GM12878 (cell line): Measurements from ENCODE around the gene HACE1. TPM values are rescaled to one million over a fixed set of nuclear protein-coding genes. Genes with fewer than 3 reads are reported as not detected.

Source experiments
- ATAC-seq: fragments of 200-7000 bp; cut with Tn5 transposase; 3 replicates; pipeline ENCODE4 v1.9.1; 2020; ENCODE audit warnings: mild to moderate bottlenecking, moderate library complexity
- BruUV-seq: library from RNA; stranded (reverse); fragments of 400-500 nt; replicated peaks from 2 replicates; lab custom pipeline; 2021; lab: Mats Ljungman, UMichigan
- CTCF ChIA-PET: fragments of 300-600 bp; sonication (Branson Sonifier 250); formaldehyde crosslinking; extraction: SDS; loops from one replicate; lab custom pipeline; 2021; ENCODE audit warnings: inconsistent platforms; lab: Yijun Ruan, JAX
- POLR2A ChIA-PET: fragments of 350-600 bp; formaldehyde crosslinking; extraction: SDS; loops from one replicate; lab custom pipeline; 2021; ENCODE audit warnings: inconsistent platforms; lab: Charles Lee
- RAD21 ChIA-PET: fragments of 300-600 bp; sonication (Branson Sonifier 250); formaldehyde crosslinking; loops from one replicate; lab custom pipeline; 2023; ENCODE audit warnings: antibody characterized with exemption; ENCODE audit not compliant: unreplicated experiment; lab: Charles Lee
- SMC1A ChIA-PET: fragments of 300-600 bp; sonication (Branson Sonifier 250); formaldehyde crosslinking; loops from one replicate; lab custom pipeline; 2023; ENCODE audit not compliant: unreplicated experiment, uncharacterized antibody; lab: Charles Lee
- DNase-seq: peaks from one replicate; pipeline ENCODE4 v3.0.0-alpha.2; 2011; ENCODE audit warnings: low read depth, low spot score
- FAIRE-seq: peaks from 3 replicates; lab custom pipeline; 2011; peaks lifted over from hg19 to GRCh38; lab: Jason Lieb, UNC
- H2AFZ ChIP-seq: 2 replicates; pipeline ENCODE4 v1.6.0; 2011; ENCODE audit warnings: low read depth, low read length, control low read depth; ENCODE audit not compliant: control insufficient read depth
- H3K27ac ChIP-seq: 2 replicates; pipeline ENCODE4 v1.5.1; 2011; ENCODE audit warnings: control low read depth; ENCODE audit not compliant: control insufficient read depth, insufficient read depth
- H3K27me3 ChIP-seq, 2 experiments: replicated peaks in 1 of 2; 2 replicates each; pipeline versions ENCODE4 v1.6.0 to v1.6.1; 2011; ENCODE audit warnings: low read length in 1 of 2; ENCODE audit not compliant: control insufficient read depth in 2 of 2, insufficient read depth in 2 of 2
- H3K36me3 ChIP-seq, 2 experiments: 2 replicates each; pipeline ENCODE4 v1.5.1; 2011; ENCODE audit warnings: low read length in 1 of 2; ENCODE audit not compliant: control insufficient read depth in 2 of 2, insufficient read depth in 2 of 2
- H3K4me1 ChIP-seq: 2 replicates; pipeline ENCODE4 v1.6.1; 2011; ENCODE audit warnings: mild to moderate bottlenecking, low read length, moderate library complexity, mixed read lengths; ENCODE audit not compliant: control insufficient read depth, insufficient read depth
- H3K4me2 ChIP-seq: 2 replicates; pipeline ENCODE4 v1.6.0; 2011; ENCODE audit warnings: control low read depth; ENCODE audit not compliant: control insufficient read depth, insufficient read depth
- H3K4me3 ChIP-seq: fragments of 200-600 bp; sonication (generic); 2 replicates; pipeline ENCODE4 v1.5.1; 2016
- H3K79me2 ChIP-seq: 2 replicates; pipeline ENCODE4 v1.6.0; 2011; ENCODE audit warnings: low read length; ENCODE audit not compliant: control insufficient read depth, insufficient read depth
- H3K9ac ChIP-seq: 2 replicates; pipeline ENCODE4 v1.8.0; 2011; ENCODE audit warnings: low read length, control low read depth, mixed read lengths; ENCODE audit not compliant: control insufficient read depth, insufficient read depth
- H3K9me3 ChIP-seq: replicated peaks from 3 replicates; pipeline ENCODE4 v1.5.1; 2011; ENCODE audit warnings: mild to moderate bottlenecking, low read length; ENCODE audit not compliant: control insufficient read depth, insufficient read depth
- H4K20me1 ChIP-seq: 2 replicates; pipeline ENCODE4 v1.6.0; 2011; ENCODE audit not compliant: control insufficient read depth, insufficient read depth
- CBX3 ChIP-seq: fragments of 200-600 bp; sonication (generic); IDR thresholded peaks from 2 replicates; pipeline ENCODE4 v1.6.1; 2016; ENCODE audit warnings: low read depth, borderline replicate concordance
- CEBPB ChIP-seq, 2 experiments: fragments of 150-350 bp in 1 of 2; IDR thresholded peaks; 2 replicates each; pipeline ENCODE4 v1.6.1; 2012 to 2014; ENCODE audit warnings: low read depth in 2 of 2, low read length in 2 of 2, borderline replicate concordance in 1 of 2, inconsistent platforms in 1 of 2
- EP300 ChIP-seq, 2 experiments: fragments of 150-350 bp in 1 of 2; IDR thresholded peaks; 2 replicates each; pipeline ENCODE4 v1.6.1; 2011 to 2012; ENCODE audit warnings: low read depth in 2 of 2, low read length in 2 of 2, borderline replicate concordance in 1 of 2, improper control_type of control experiment in 1 of 2, inconsistent platforms in 1 of 2; ENCODE audit not compliant: control insufficient read depth in 1 of 2
- HDAC2 ChIP-seq: fragments of 200-600 bp; sonication (generic); IDR thresholded peaks from 2 replicates; pipeline ENCODE4 v1.6.1; 2017
- HDAC6 ChIP-seq: fragments of 200-600 bp; sonication (generic); IDR thresholded peaks from one replicate; pipeline ENCODE4 v1.8.0; 2017; ENCODE audit warnings: antibody characterized with exemption; ENCODE audit not compliant: unreplicated experiment
- HSF1 ChIP-seq: fragments of 150-350 bp; IDR thresholded peaks from 2 replicates; pipeline ENCODE4 v1.6.1; 2014; ENCODE audit warnings: mild to moderate bottlenecking, low read depth, low read length
- IRF5 ChIP-seq: fragments of 450-650 bp; IDR thresholded peaks from 2 replicates; pipeline ENCODE4 v1.6.1; 2017; ENCODE audit warnings: borderline replicate concordance
- LARP7 ChIP-seq: fragments of 450-650 bp; IDR thresholded peaks from 2 replicates; pipeline ENCODE4 v1.6.1; 2017; ENCODE audit warnings: mild to moderate bottlenecking
- POLR2A ChIP-seq: IDR thresholded peaks from 2 replicates; pipeline ENCODE4 v1.6.1; 2011; ENCODE audit warnings: low read depth, mild to moderate bottlenecking, low read length
- POLR2AphosphoS2 ChIP-seq: IDR thresholded peaks from 2 replicates; pipeline ENCODE4 v1.6.1; 2011; ENCODE audit warnings: low read depth, mild to moderate bottlenecking, low read length, improper control_type of control experiment, moderate library complexity
- USF1 ChIP-seq: IDR thresholded peaks from 2 replicates; pipeline ENCODE4 v1.6.1; 2011; ENCODE audit warnings: borderline replicate concordance, low read depth, mild to moderate bottlenecking, moderate library complexity, mixed read lengths, low read length; ENCODE audit not compliant: insufficient read depth; ENCODE audit errors: extremely low read length
- USF2 ChIP-seq: IDR thresholded peaks from 2 replicates; pipeline ENCODE4 v1.6.1; 2011; ENCODE audit warnings: low read depth, low read length, improper control_type of control experiment, borderline replicate concordance
- ZBTB4 ChIP-seq: fragments of 450-650 bp; formaldehyde crosslinking; IDR thresholded peaks from 2 replicates; pipeline ENCODE4 v1.4.0; 2022; ENCODE audit warnings: mild to moderate bottlenecking, moderate library complexity
- ZNF207 ChIP-seq: fragments of 450-650 bp; IDR thresholded peaks from 2 replicates; pipeline ENCODE4 v1.6.1; 2014; ENCODE audit warnings: antibody characterized with exemption, mild to moderate bottlenecking, borderline replicate concordance
- WGBS: methylation state at CpG from one replicate; pipeline ENCODE4 v1.1.6; 2016; ENCODE audit warnings: low lambda C conversion rate; ENCODE audit not compliant: insufficient replicate concordance, insufficient coverage; ENCODE audit errors: missing lambda C conversion rate; 5-methylcytosine and 5-hydroxymethylcytosine counted together
- in situ Hi-C: fragments of 300-500 bp; cut with MboI; formaldehyde crosslinking; loops from 9 replicates; pipeline ENCODE4 v1.14.3; 2018; ENCODE audit warnings: mixed read lengths
- intact Hi-C: fragments of 100-400 bp; cut with micrococcal nuclease; formaldehyde crosslinking; loops from one replicate; pipeline ENCODE4 v1.14.2; 2022; ENCODE audit not compliant: unreplicated experiment
- polyA plus RNA-seq, 11 experiments: library from polyadenylated mRNA; depleted of rRNA in 4 of 11; unstranded in 6 of 11; stranded (reverse) in 5 of 11; fragments of >200 nt; fragmentation: Nextera tagmentation in 4 of 11; fragmentation: Illumina TruSeq in 1 of 11; extraction: Ambion mirVana in 4 of 11; extraction: Trizol in 1 of 11; gene quantifications; 1 replicate in 1 of 11; 2 replicates in 10 of 11; pipeline versions ENCODE4 v1.2.1 to v1.2.3, GENCODE V29; 2011 to 2016; ENCODE audit warnings: inconsistent platforms in 2 of 11, missing spikeins in 2 of 11, low read depth in 1 of 11
- total RNA-seq, 4 experiments: library from RNA; depleted of rRNA in 3 of 4; stranded (reverse); fragments of >200 nt in 3 of 4; fragmentation: Illumina TruSeq in 1 of 4; extraction: Trizol in 1 of 4; gene quantifications; 2 replicates each; pipeline versions ENCODE4 v1.2.1 to v1.2.3, GENCODE V29; 2013 to 2021

HACE1 gene
- total and polyA plus RNA-seq, 10 of the 15 experiments (the other 5 are each of a cell fraction or from before 2014, with no cell fraction given) = 1.6 to 16.9 (median 5.6) TPM

- TF ChIP-seq ZNF207 (no peak), IRF5 (no peak), EP300 (IDR thresholded peaks at IDR 0.05; ENCODE audit: borderline replicate concordance in 1 of 2, control insufficient read depth in 1 of 2, low read depth in 2 of 2, low read length in 2 of 2) (no peak)
Measured at GRCh38 chr6:104816125-104816524, 43.6 kb downstream of the HACE1 start (continued).

- H4K20me1 ChIP-seq = no peaks in the 10 kb centered on the region
- SMC1A ChIA-PET = no interaction called here
- no peak overlapping the region for H3K9ac ChIP-seq
- in situ Hi-C loops = no loop called here
- intact Hi-C loops = no loop called here
- H3K4me1 ChIP-seq = no peaks in the 10 kb centered on the region
- H3K27me3 ChIP-seq = no peaks in the 10 kb centered on the region
- CTCF ChIA-PET = no interaction called here
- H2AFZ ChIP-seq = no peak overlapping the region
- BruUV-seq = no TSS peak
- H3K79me2 ChIP-seq = no peaks in the 10 kb centered on the region
- ATAC-seq (no peak), FAIRE-seq (no peak), DNase-seq (no peak)
- H3K9me3 ChIP-seq = no peaks in the 10 kb centered on the region
- H3K4me3 ChIP-seq = no peak overlapping the region
- no peaks in the 10 kb centered on the region for H3K36me3 ChIP-seq
- WGBS = 100% methylated on average over 2 of the region's 2 CpGs
- POLR2A ChIA-PET = no interaction called here
- RAD21 ChIA-PET = no interaction called here
- no peak overlapping the region for H3K4me2 ChIP-seq
- no peak overlapping the region for H3K27ac ChIP-seq
- no peak for TF ChIP-seq HDAC6
- TF ChIP-seq ZBTB4 (CRISPR knock-in tag) = no peak
- no peak for TF ChIP-seq CBX3
- TF ChIP-seq USF1 = no peak
- no peak for TF ChIP-seq CEBPB (IDR thresholded peaks at IDR 0.05; ENCODE audit: borderline replicate concordance in 1 of 2, low read depth in 2 of 2, low read length in 2 of 2)
- no peak for TF ChIP-seq HDAC2
- TF ChIP-seq USF2 = no peak
- TF ChIP-seq POLR2A = no peak
- no peak for TF ChIP-seq LARP7
- no peak for TF ChIP-seq ZNF207
- TF ChIP-seq POLR2AphosphoS2 = no peak
- TF ChIP-seq HSF1 = no peak
Measured at GRCh38 chr6:104814743-104815142, 45.0 kb downstream of the HACE1 start.
